HepG2 (cell line): ENCODE data around the gene NCOA3. TPM values are rescaled to one million over a fixed set of nuclear protein-coding genes. Genes with fewer than 3 reads are reported as not detected.

Experiments
- ATAC-seq: fragments of 200-7000 bp; cut with Tn5 transposase; 3 replicates; pipeline ENCODE4 v1.9.1; 2020; ENCODE audit warnings: mild to moderate bottlenecking, moderate library complexity
- BruUV-seq: library from RNA; stranded (reverse); fragments of 400-500 nt; replicated peaks from 2 replicates; lab custom pipeline; 2021; lab: Mats Ljungman, UMichigan
- CTCF ChIA-PET: fragments of 300-600 bp; formaldehyde crosslinking; extraction: SDS; loops from one replicate; lab custom pipeline; 2021; ENCODE audit warnings: low total read pairs, inconsistent platforms, low intra/inter-chr PET ratio; lab: Yijun Ruan, JAX
- POLR2A ChIA-PET: fragments of 350-600 bp; sonication (Branson Sonifier 250); formaldehyde crosslinking; loops from one replicate; lab custom pipeline; 2020; ENCODE audit warnings: antibody characterized with exemption, inconsistent platforms; lab: Yijun Ruan, JAX
- DNase-seq: peaks from one replicate; pipeline ENCODE4 v3.0.0-alpha.2; 2015; ENCODE audit warnings: low spot score
- FAIRE-seq: peaks from 3 replicates; lab custom pipeline; 2011; peaks lifted over from hg19 to GRCh38; lab: Jason Lieb, UNC
- H2AFZ ChIP-seq: one replicate; pipeline ENCODE4 v1.6.1; 2011; ENCODE audit warnings: low read length, inconsistent platforms
- H3K27ac ChIP-seq: fragments of 300-600 bp; 3 replicates; pipeline ENCODE4 v1.8.0; 2011; ENCODE audit warnings: mixed run types, mild to moderate bottlenecking, mixed read lengths, low read length, inconsistent platforms; ENCODE audit not compliant: insufficient read depth; ENCODE audit errors: extremely low read length
- H3K27me3 ChIP-seq, 2 experiments: fragments of 200-600 bp in 1 of 2; 2 replicates in 1 of 2; 3 replicates in 1 of 2; pipeline versions ENCODE4 v1.6.0 to v1.8.0; 2011; ENCODE audit warnings: low read length in 2 of 2, mild to moderate bottlenecking in 2 of 2, moderate library complexity in 2 of 2, inconsistent platforms in 1 of 2; ENCODE audit not compliant: insufficient read depth in 2 of 2, control insufficient read depth in 1 of 2
- H3K36me3 ChIP-seq, 2 experiments: fragments of 200-600 bp in 1 of 2; replicated peaks in 1 of 2; 2 replicates in 1 of 2; 3 replicates in 1 of 2; pipeline versions ENCODE4 v1.5.1 to v1.8.0; 2011; ENCODE audit warnings: low read length in 2 of 2, inconsistent platforms in 1 of 2; ENCODE audit not compliant: insufficient read depth in 2 of 2, control insufficient read depth in 1 of 2
- H3K4me1 ChIP-seq: 2 replicates; pipeline ENCODE4 v1.5.1; 2012; ENCODE audit warnings: low read length, inconsistent platforms; ENCODE audit not compliant: insufficient read depth
- H3K4me2 ChIP-seq: 2 replicates; pipeline ENCODE4 v1.6.0; 2011; ENCODE audit warnings: low read depth, low read length, inconsistent platforms
- H3K4me3 ChIP-seq, 3 experiments: fragments of 200-600 bp in 1 of 3; sonication (generic), shearing (Covaris generic) in 1 of 3; replicated peaks in 1 of 3; 2 replicates each; pipeline ENCODE4 v1.5.1; 2011 to 2016; ENCODE audit warnings: low read length in 3 of 3, inconsistent platforms in 2 of 3, low read depth in 2 of 3, mild to moderate bottlenecking in 2 of 3, control low read depth in 1 of 3, mixed read lengths in 1 of 3; ENCODE audit not compliant: insufficient read depth in 1 of 3
- H3K79me2 ChIP-seq: one replicate; pipeline ENCODE4 v1.6.1; 2011; ENCODE audit warnings: low read length, inconsistent platforms; ENCODE audit not compliant: insufficient read depth
- H3K9ac ChIP-seq: 2 replicates; pipeline ENCODE4 v1.6.0; 2011; ENCODE audit warnings: mild to moderate bottlenecking, low read depth, low read length, inconsistent platforms; ENCODE audit not compliant: insufficient read depth
- H3K9me3 ChIP-seq: 2 replicates; pipeline ENCODE4 v1.5.1; 2012; ENCODE audit warnings: mild to moderate bottlenecking, low read length
- H4K20me1 ChIP-seq: 2 replicates; pipeline ENCODE4 v1.6.0; 2011; ENCODE audit warnings: inconsistent platforms, mild to moderate bottlenecking, low read length, moderate library complexity; ENCODE audit not compliant: insufficient read depth
- HCFC1 ChIP-seq: fragments of 150-350 bp; IDR thresholded peaks from 2 replicates; pipeline ENCODE4 v1.6.1; 2014; ENCODE audit warnings: low read depth, low read length
- HIVEP1 ChIP-seq: sonication (generic); formaldehyde crosslinking; IDR thresholded peaks from 2 replicates; pipeline ENCODE4 v1.4.0; 2020; ENCODE audit warnings: mild to moderate bottlenecking, missing genetic modification reagents
- KDM5B ChIP-seq: sonication (generic); formaldehyde crosslinking; IDR thresholded peaks from 2 replicates; pipeline ENCODE4 v1.4.0; 2020; ENCODE audit warnings: missing genetic modification reagents, mild to moderate bottlenecking, borderline replicate concordance
- NONO ChIP-seq, 2 experiments: fragments of 450-650 bp in 1 of 2; sonication (generic) in 1 of 2; formaldehyde crosslinking in 1 of 2; IDR thresholded peaks in 1 of 2; conservative IDR thresholded peaks in 1 of 2; 2 replicates each; pipeline versions ENCODE4 v1.6.1 to v1.8.0; 2017 to 2022; ENCODE audit warnings: mild to moderate bottlenecking in 1 of 2, missing genetic modification reagents in 1 of 2, moderate library complexity in 1 of 2
- ZBTB33 ChIP-seq: sonication (generic); formaldehyde crosslinking; IDR thresholded peaks from 2 replicates; pipeline ENCODE4 v1.4.0; 2020; ENCODE audit warnings: missing genetic modification reagents
- ZNF432 ChIP-seq: sonication (generic); formaldehyde crosslinking; IDR thresholded peaks from 2 replicates; pipeline ENCODE4 v1.5.0; 2020; ENCODE audit warnings: missing genetic modification reagents, mild to moderate bottlenecking, borderline replicate concordance
- ZNF768 ChIP-seq: sonication (generic); formaldehyde crosslinking; IDR thresholded peaks from 2 replicates; pipeline ENCODE4 v1.4.0; 2020; ENCODE audit warnings: missing genetic modification reagents
- ZNF781 ChIP-seq: sonication (generic); formaldehyde crosslinking; IDR thresholded peaks from 2 replicates; pipeline ENCODE4 v1.5.1; 2020; ENCODE audit warnings: borderline replicate concordance, mild to moderate bottlenecking, missing genetic modification reagents; ENCODE audit errors: not compliant biosample characterization
- WGBS: methylation state at CpG from one replicate; pipeline ENCODE4 v1.1.6; 2017; ENCODE audit warnings: low lambda C conversion rate; 5-methylcytosine and 5-hydroxymethylcytosine counted together
- in situ Hi-C: cut with HindIII; loops from 2 replicates; pipeline ENCODE4 v1.10.0; 2017; ENCODE audit warnings: low pct_unique_long_range_greater_than_20kb; ENCODE audit not compliant: extremely low pct_ligation_motif_present
- intact Hi-C: fragments of 100-400 bp; cut with micrococcal nuclease; formaldehyde crosslinking; loops from one replicate; pipeline ENCODE4 v1.10.0; 2022; ENCODE audit not compliant: unreplicated experiment
- polyA plus RNA-seq, 8 experiments: library from polyadenylated mRNA; depleted of rRNA in 3 of 8; stranded (reverse) in 7 of 8; unstranded in 1 of 8; fragments of >200 nt; fragmentation: Illumina TruSeq in 4 of 8; extraction: Trizol in 4 of 8; gene quantifications; 2 replicates each; pipeline versions ENCODE4 v1.2.1 to v1.2.3, GENCODE V29; 2011 to 2016; ENCODE audit warnings: low read depth in 4 of 8, missing spikeins in 1 of 8, mixed read lengths in 1 of 8; ENCODE audit not compliant: insufficient read depth in 1 of 8
- total RNA-seq, 5 experiments: library from RNA; depleted of rRNA; stranded (reverse); fragments of >200 nt; fragmentation: Illumina TruSeq; extraction: Trizol; gene quantifications; 2 replicates each; pipeline ENCODE4 v1.2.3, GENCODE V29; 2016; ENCODE audit warnings: low read depth in 1 of 5

Gene NCOA3
- total and polyA plus RNA-seq, 2 of the 13 experiments (the other 11 are each of a cell fraction or from before 2014, with no cell fraction given): 35.0 to 56.8 TPM

GRCh38 chr20:47668313-47669151 lies 166.8 kb downstream of the NCOA3 start:
- TF ChIP-seq KDM5B (CRISPR knock-in tag) (peak; percentile 44; the same call in 1 of the 2 replicates), HIVEP1 (CRISPR knock-in tag) (0 out of 2 replicates have a peak, but pooled peaks have one; percentile 13), ZNF768 (CRISPR knock-in tag) (peak; percentile 20; the same call in 1 of the 2 replicates), NONO (IDR thresholded peaks at IDR 0.05) (no peak), NONO (CRISPR knock-in tag; conservative IDR thresholded peaks at IDR 0.05) (0 out of 2 replicates have a peak, but pooled peaks have one; percentile 20), ZBTB33 (CRISPR knock-in tag) (peak; percentile 67; the same call in 1 of the 2 replicates), ZNF781 (CRISPR knock-in tag) (no peak), ZNF432 (no peak), HCFC1 (no peak)
- Histone ChIP-seq H4K20me1 (no peaks in the 10 kb centered on the region), H3K9me3 (no peaks in the 10 kb centered on the region), H3K4me1 (peaks cover 16% of the 10 kb centered on the region), H3K36me3 (0 out of 5 replicates have a peak, but pooled peaks cover 0 to 2% of the 10 kb centered on the region in 2 experiments), H3K4me3 (no peak overlapping the region), H3K79me2 (no peaks in the 10 kb centered on the region), H3K4me2 (no peak overlapping the region), H3K9ac (no peak overlapping the region), H3K27ac (no peak overlapping the region), H3K27me3 (no peaks in the 10 kb centered on the region), H2AFZ (no peak overlapping the region)
- peak; percentile 32 for FAIRE-seq
- WGBS: 90% methylated on average over 23 of the region's 23 CpGs
- peak; percentile 0; the same call in 2 of the 3 replicates for ATAC-seq
- BruUV-seq: no TSS peak
- intact Hi-C loops (no loop called here), in situ Hi-C loops (no loop called here)
- DNase-seq: no peak
- POLR2A ChIA-PET: no interaction called here
- CTCF ChIA-PET: no interaction called here
